ENCODE results near the gene PDIK1L. TPM values are rescaled to one million over a fixed set of nuclear protein-coding genes. Genes with fewer than 3 reads are reported as not detected.
A peak's percentile ranks its signal among the peaks of the same experiment; 100 is the strongest.

The PDIK1L gene
- total and polyA plus RNA-seq, 9 of the 15 experiments (the other 6 are each of a cell fraction or from before 2014, with no cell fraction given), result 12.8 to 30.2 (median 21.5) TPM

- H3K9ac ChIP-seq (ENCODE audit: insufficient read depth in 1 of 2, low read depth in 2 of 2, low read length in 2 of 2), result peak within 1 kb of the TSS; percentile 88 to 98
- TF ChIP-seq ZNF740 (CRISPR knock-in tag; IDR thresholded peaks at IDR 0.05) (0 out of 2 replicates have a peak, but pooled peaks have one; percentile 33), ZNF740 (tag; IDR thresholded peaks at IDR 0.05) (no peak), STAT6 (CRISPR knock-in tag; IDR thresholded peaks at IDR 0.05) (peak; percentile 49; the same call in 1 of the 2 replicates), NKRF (IDR thresholded peaks at IDR 0.05; ENCODE audit: borderline replicate concordance) (no peak), SUPT5H (IDR thresholded peaks at IDR 0.05) (0 out of 2 replicates have a peak, but pooled peaks have one; percentile 8), SP1 (CRISPR knock-in tag; IDR thresholded peaks at IDR 0.05) (0 out of 2 replicates have a peak, but pooled peaks have one; percentile 26), L3MBTL2 (IDR thresholded peaks at IDR 0.05) (no peak), TFAP4 (CRISPR knock-in tag; IDR thresholded peaks at IDR 0.05; ENCODE audit: borderline replicate concordance) (peak; percentile 58; the same call in 1 of the 2 replicates), ZNF41 (CRISPR knock-in tag; conservative IDR thresholded peaks at IDR 0.05) (no peak), RBFOX2 (IDR thresholded peaks at IDR 0.05; ENCODE audit: low read depth, low read length) (peak; percentile 66), POLR2G (IDR thresholded peaks at IDR 0.05; ENCODE audit: low read depth, low read length) (peak; percentile 64)
Measured at GRCh38 chr1:26171084-26172072, 59.8 kb downstream of the PDIK1L start, which contains the start of gene ZNF593OS. ZNF593OS (minus strand) TSS chr1:26171832; CDS start chr1:26171661, 171 bp downstream.

More at GRCh38 chr1:26171084-26172072, 59.8 kb downstream of the PDIK1L start, which contains the start of gene ZNF593OS:
- no peaks in the 10 kb centered on the region for H4K20me1 ChIP-seq (replicated peaks; ENCODE audit: control insufficient read depth, insufficient read depth, low read length)
- no peak within 1 kb of the TSS for H2AFZ ChIP-seq (ENCODE audit: low read depth, low read length)
- peaks cover 18 to 34% of the 10 kb centered on the region in 2 experiments for H3K4me1 ChIP-seq (replicated peaks in 1 of 2; ENCODE audit: control insufficient read depth in 2 of 2, insufficient read depth in 2 of 2, low read length in 2 of 2)
- intact Hi-C loops (cut with micrococcal nuclease) (loop anchor here (10.0 kb wide), 1 partner anchor 213 kb away; no protein-coding TSS in a partner anchor), in situ Hi-C loops (cut with MboI) (no loop called here)
- no peak for FAIRE-seq
- H3K9me1 ChIP-seq (ENCODE audit: control insufficient read depth, insufficient read depth, low read length), result peaks cover 4% of the 10 kb centered on the region
- H3K4me2 ChIP-seq (ENCODE audit: insufficient read depth, low read length), result peak within 1 kb of the TSS; percentile 96
- H3K27me3 ChIP-seq (ENCODE audit: control insufficient read depth in 2 of 2, insufficient read depth in 2 of 2, low read length in 2 of 2), result no peaks in the 10 kb centered on the region
- no peaks in the 10 kb centered on the region for H3K9me3 ChIP-seq (replicated peaks; ENCODE audit: control insufficient read depth, insufficient read depth, low read depth, low read length)
- no TSS peak for BruUV-seq (replicated peaks)
- CTCF ChIA-PET (ENCODE audit: low intra/inter-chr PET ratio), result no interaction called here
- DNase-seq (ENCODE audit: extremely low read depth in 1 of 4, low spot score in 3 of 4), result peak in 2 of 4 experiments; percentile 62 to 65
- peaks cover 21% of the 10 kb centered on the region for H3K79me2 ChIP-seq (ENCODE audit: control insufficient read depth, insufficient read depth, low read length)
- POLR2A ChIA-PET, result interaction anchor here (0.6 to 1.8 kb wide), 7 partner anchors 11 to 310 kb away, joined by 3 to 7 read pairs (median 4); no protein-coding TSS in a partner anchor
- H3K4me3 ChIP-seq, result peak within 1 kb of the TSS; percentile 89
- peak within 1 kb of the TSS; percentile 85 for H3K27ac ChIP-seq (ENCODE audit: extremely low read depth, low read depth, low read length)
- peaks cover 17% of the 10 kb centered on the region; the same call in 1 of the 3 replicates for H3K36me3 ChIP-seq (ENCODE audit: control insufficient read depth, insufficient read depth, low read length)
- ATAC-seq, result no peak
- 84% methylated on average over 26 of the region's 34 CpGs for WGBS (ENCODE audit: insufficient coverage, low coverage, missing lambda C conversion rate)
